ENCODE measurements around the gene RAB20.
"Not testable (repeated sequence)": the region's sequence is repeated elsewhere in the genome, so short reads cannot be mapped to it uniquely, and the experiment has no call there.

The RAB20 gene

GRCh38 chr13:110554227-110554836, 7.2 kb downstream of the RAB20 start:
- DNase-seq = no peak

- DNase-seq = no peak
Observed at GRCh38 chr13:110553417-110553816, 8.1 kb downstream of the RAB20 start.

- DNase-seq = no peak
Observed at GRCh38 chr13:110552767-110553166, 8.8 kb downstream of the RAB20 start.

GRCh38 chr13:110551284-110551683, 10.2 kb downstream of the RAB20 start:
- no peak for DNase-seq

GRCh38 chr13:110549795-110550160, 11.7 kb downstream of the RAB20 start:
- no peak for DNase-seq

- no peak for DNase-seq
Observed at GRCh38 chr13:110548891-110549794, 12.4 kb downstream of the RAB20 start.

GRCh38 chr13:110546926-110547325, 14.6 kb downstream of the RAB20 start:
- DNase-seq = no peak

GRCh38 chr13:110546378-110546777, 15.1 kb downstream of the RAB20 start:
- DNase-seq = no peak

GRCh38 chr13:110542169-110542796, 19.2 kb downstream of the RAB20 start:
- no peak for DNase-seq

GRCh38 chr13:110541526-110541920, 20.0 kb downstream of the RAB20 start:
- no peak for DNase-seq

- DNase-seq = no peak
Observed at GRCh38 chr13:110540871-110541525, 20.5 kb downstream of the RAB20 start.

GRCh38 chr13:110539894-110540293, 21.6 kb downstream of the RAB20 start:
- DNase-seq = no peak

GRCh38 chr13:110538632-110539031, 22.9 kb downstream of the RAB20 start:
- peak; percentile 1 to 13 for DNase-seq

- no peak for DNase-seq
Observed at GRCh38 chr13:110536006-110536693, 25.4 kb downstream of the RAB20 start.

- no peak for DNase-seq
Observed at GRCh38 chr13:110535526-110535925, 26.0 kb downstream of the RAB20 start.

GRCh38 chr13:110533771-110534670, 27.5 kb downstream of the RAB20 start:
- DNase-seq = no peak

GRCh38 chr13:110532258-110532657, 29.3 kb downstream of the RAB20 start:
- DNase-seq = not testable (repeated sequence)

- DNase-seq = no peak
Observed at GRCh38 chr13:110531671-110532083, 29.8 kb downstream of the RAB20 start.

- no peak for DNase-seq
Observed at GRCh38 chr13:110531100-110531499, 30.4 kb downstream of the RAB20 start.

- no peak for DNase-seq
Observed at GRCh38 chr13:110529522-110530311, 31.8 kb downstream of the RAB20 start.

GRCh38 chr13:110528911-110529310, 32.6 kb downstream of the RAB20 start:
- no peak for DNase-seq

Measured in NCI-H2081 (cell line).